Measurements from ENCODE around the gene HDAC2. TPM values are rescaled to one million over a fixed set of nuclear protein-coding genes. Genes with fewer than 3 reads are reported as not detected.
"Not testable (repeated sequence)": the region's sequence is repeated elsewhere in the genome, so short reads cannot be mapped to it uniquely, and the experiment has no call there.

HDAC2 gene
- total RNA-seq (68.6 TPM), polyA plus RNA-seq (87.8 TPM)
- long read RNA-seq, donor 1, full-length matches to known transcripts = 7 of 18 reads
- long read RNA-seq, donor 1, partial matches to known transcripts = 11 of 18 reads
- long read RNA-seq, donor 1, other reads (novel, unspliced or antisense) = 0 of 18 reads
- long read RNA-seq, donor 2 = 0 reads
- long read RNA-seq, donor 3, full-length matches to known transcripts = 70 of 174 reads
- long read RNA-seq, donor 3, partial matches to known transcripts = 104 of 174 reads
- long read RNA-seq, donor 3, other reads (novel, unspliced or antisense) = 0 of 174 reads
- long read RNA-seq, donor 4, full-length matches to known transcripts = 9 of 40 reads
- long read RNA-seq, donor 4, partial matches to known transcripts = 31 of 40 reads
- long read RNA-seq, donor 4, other reads (novel, unspliced or antisense) = 0 of 40 reads
- long read RNA-seq, donor 5, full-length matches to known transcripts = 58 of 163 reads
- long read RNA-seq, donor 5, partial matches to known transcripts = 105 of 163 reads
- long read RNA-seq, donor 5, other reads (novel, unspliced or antisense) = 0 of 163 reads
- long read RNA-seq, donor 6, full-length matches to known transcripts = 36 of 65 reads
- long read RNA-seq, donor 6, partial matches to known transcripts = 29 of 65 reads
- long read RNA-seq, donor 6, other reads (novel, unspliced or antisense) = 0 of 65 reads
- long read RNA-seq, donor 7, full-length matches to known transcripts = 45 of 116 reads
- long read RNA-seq, donor 7, partial matches to known transcripts = 71 of 116 reads
- long read RNA-seq, donor 7, other reads (novel, unspliced or antisense) = 0 of 116 reads
- long read RNA-seq, donor 8, full-length matches to known transcripts = 19 of 35 reads
- long read RNA-seq, donor 8, partial matches to known transcripts = 16 of 35 reads
- long read RNA-seq, donor 8, other reads (novel, unspliced or antisense) = 0 of 35 reads
- long read RNA-seq, donor 9, full-length matches to known transcripts = 29 of 83 reads
- long read RNA-seq, donor 9, partial matches to known transcripts = 54 of 83 reads
- long read RNA-seq, donor 9, other reads (novel, unspliced or antisense) = 0 of 83 reads
- long read RNA-seq, donor 10, full-length matches to known transcripts = 20 of 83 reads
- long read RNA-seq, donor 10, partial matches to known transcripts = 63 of 83 reads
- long read RNA-seq, donor 10, other reads (novel, unspliced or antisense) = 0 of 83 reads

DNA sequence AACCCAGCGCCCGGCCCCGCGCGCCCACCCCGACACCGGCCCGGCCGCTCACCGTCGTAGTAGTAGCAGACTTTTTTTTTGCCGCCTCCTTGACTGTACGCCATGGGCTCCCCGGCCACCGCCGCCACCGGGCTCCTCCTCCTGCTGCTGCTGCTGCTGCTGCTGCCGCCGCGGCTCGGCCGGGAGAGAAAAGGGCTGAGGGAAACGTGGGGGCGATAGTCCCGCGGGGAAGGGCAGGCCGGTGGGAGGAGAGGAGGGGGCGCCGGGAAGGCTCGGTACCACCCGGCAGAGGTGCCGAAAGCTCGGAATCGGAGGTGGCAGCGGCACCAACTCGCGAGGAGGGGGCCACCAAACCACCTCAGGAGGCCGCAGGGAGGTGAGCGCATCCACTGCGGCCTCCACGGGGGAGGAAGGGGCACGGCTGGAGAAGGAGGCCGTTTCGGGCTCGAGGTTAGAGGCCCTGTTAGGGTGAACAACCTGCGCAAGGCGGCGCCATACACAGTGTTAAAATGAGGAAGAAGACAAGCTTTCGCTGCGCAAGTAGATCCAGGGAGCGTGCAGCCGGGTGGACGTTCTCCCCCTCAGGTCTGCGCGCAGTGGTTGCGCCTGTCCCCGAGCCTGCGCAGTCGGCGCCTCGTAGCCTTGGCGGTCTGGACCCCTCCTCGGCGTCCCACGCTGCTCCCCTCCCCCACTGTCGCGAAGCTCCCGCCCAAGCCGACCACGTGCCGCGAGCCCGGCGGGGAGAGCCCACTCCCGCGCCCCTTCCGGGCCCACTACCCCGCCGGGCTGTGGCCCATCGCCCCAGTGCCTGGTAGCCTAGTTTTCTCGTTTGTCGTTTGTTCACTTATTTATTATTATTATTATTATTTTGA is at the start of gene HDAC2:
Gene HDAC2 (minus strand): TSS at position 344 of the 872 bp plus-strand sequence. CDS start 240 bp downstream, at position 104.
- H3K9me3 ChIP-seq (ENCODE audit: control insufficient read depth in 2 of 2, insufficient read depth in 1 of 2, low read length in 1 of 2) = no peaks in the 10 kb centered on the region
- H3K27ac ChIP-seq (ENCODE audit: low read depth in 1 of 2, low read length in 1 of 2) = peak within 1 kb of the TSS; percentile 95 to 96
- H3K4me1 ChIP-seq (ENCODE audit: control insufficient read depth in 2 of 2, insufficient read depth in 2 of 2, low read length in 2 of 2) = peaks cover 6 to 7% of the 10 kb centered on the region in 2 donors
- WGBS = under 1% methylated on average over 82 of the region's 82 CpGs
- H3K27me3 ChIP-seq (ENCODE audit: control insufficient read depth in 2 of 2, insufficient read depth in 1 of 2, low read length in 1 of 2) = no peaks in the 10 kb centered on the region
- no peaks in the 10 kb centered on the region for H3K36me3 ChIP-seq (ENCODE audit: control insufficient read depth in 2 of 2, insufficient read depth in 2 of 2, low read length in 1 of 2)
- DNase-seq (ENCODE audit: low read depth in 6 of 9, low spot score in 9 of 9) = peak; percentile 64 to 91 (median 79)
- H3K4me3 ChIP-seq (ENCODE audit: low read length in 2 of 2) = peak within 1 kb of the TSS; percentile 90 to 99

DNA sequence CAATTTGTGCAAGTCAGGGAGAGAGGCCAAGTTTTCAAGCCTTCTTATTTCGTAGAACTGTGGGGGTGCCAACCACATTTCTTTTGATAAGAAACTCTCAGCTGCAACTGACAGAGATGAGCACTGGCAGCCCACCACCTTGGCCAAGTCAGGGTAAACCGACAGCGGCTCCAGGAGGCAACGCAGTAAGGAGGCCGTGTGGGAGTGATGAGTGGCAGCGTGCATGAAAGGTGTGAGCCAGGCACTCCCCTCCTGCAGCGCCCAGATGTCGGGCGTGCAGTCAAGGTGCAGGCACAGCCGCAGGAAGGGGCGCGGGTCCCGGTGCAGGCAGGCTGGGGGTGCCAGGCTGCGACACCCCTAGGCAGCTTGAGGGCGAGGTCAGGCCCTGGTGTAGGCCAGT is 49.2 kb upstream of the HDAC2 start:
- no peak for DNase-seq (ENCODE audit: low read depth in 6 of 9, low spot score in 9 of 9)

DNA sequence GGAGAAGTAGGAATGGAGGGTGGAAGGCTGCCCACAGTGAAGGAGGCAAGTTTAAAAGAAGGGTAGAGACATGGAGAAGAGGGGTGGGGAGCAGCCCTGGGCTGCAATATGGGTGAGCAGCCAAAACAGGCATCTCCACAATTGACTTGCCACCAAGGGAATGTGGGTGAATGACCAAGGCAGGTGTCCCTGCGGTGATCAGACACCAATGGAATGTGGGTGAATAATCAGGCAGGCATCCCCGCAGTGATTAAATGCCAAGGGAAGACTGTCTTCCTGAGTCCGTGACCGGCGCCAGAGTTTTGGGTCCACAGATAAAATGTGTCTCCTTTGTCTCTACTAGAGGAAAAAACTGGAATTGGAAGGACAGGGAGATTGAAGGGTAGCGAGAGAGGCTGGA is 46.2 kb upstream of the HDAC2 start:
- not testable (repeated sequence) for H3K27ac ChIP-seq (ENCODE audit: low read depth in 1 of 2, low read length in 1 of 2); DNase-seq (ENCODE audit: low read depth in 6 of 9, low spot score in 9 of 9); H3K4me1 ChIP-seq (ENCODE audit: control insufficient read depth in 2 of 2, insufficient read depth in 2 of 2, low read length in 2 of 2); H3K27me3 ChIP-seq (ENCODE audit: control insufficient read depth in 2 of 2, insufficient read depth in 1 of 2, low read length in 1 of 2); H3K36me3 ChIP-seq (ENCODE audit: control insufficient read depth in 2 of 2, insufficient read depth in 2 of 2, low read length in 1 of 2); H3K9me3 ChIP-seq (ENCODE audit: control insufficient read depth in 2 of 2, insufficient read depth in 1 of 2, low read length in 1 of 2); H3K4me3 ChIP-seq (ENCODE audit: low read length in 2 of 2)
- 98% methylated on average over 6 of the region's 6 CpGs for WGBS

More for the DNA sequence above, 49.2 kb upstream of the HDAC2 start:
- WGBS = 94% methylated on average over 15 of the region's 15 CpGs
- H3K9me3 ChIP-seq (ENCODE audit: control insufficient read depth in 2 of 2, insufficient read depth in 1 of 2, low read length in 1 of 2) = no peaks in the 10 kb centered on the region
- no peaks in the 10 kb centered on the region for H3K4me1 ChIP-seq (ENCODE audit: control insufficient read depth in 2 of 2, insufficient read depth in 2 of 2, low read length in 2 of 2)
- H3K27me3 ChIP-seq (ENCODE audit: control insufficient read depth in 2 of 2, insufficient read depth in 1 of 2, low read length in 1 of 2) = no peaks in the 10 kb centered on the region
- H3K4me3 ChIP-seq (ENCODE audit: low read length in 2 of 2) = no peak overlapping the region
- H3K36me3 ChIP-seq (ENCODE audit: control insufficient read depth in 2 of 2, insufficient read depth in 2 of 2, low read length in 1 of 2) = no peaks in the 10 kb centered on the region
- H3K27ac ChIP-seq (ENCODE audit: low read depth in 1 of 2, low read length in 1 of 2) = no peak overlapping the region

DNA sequence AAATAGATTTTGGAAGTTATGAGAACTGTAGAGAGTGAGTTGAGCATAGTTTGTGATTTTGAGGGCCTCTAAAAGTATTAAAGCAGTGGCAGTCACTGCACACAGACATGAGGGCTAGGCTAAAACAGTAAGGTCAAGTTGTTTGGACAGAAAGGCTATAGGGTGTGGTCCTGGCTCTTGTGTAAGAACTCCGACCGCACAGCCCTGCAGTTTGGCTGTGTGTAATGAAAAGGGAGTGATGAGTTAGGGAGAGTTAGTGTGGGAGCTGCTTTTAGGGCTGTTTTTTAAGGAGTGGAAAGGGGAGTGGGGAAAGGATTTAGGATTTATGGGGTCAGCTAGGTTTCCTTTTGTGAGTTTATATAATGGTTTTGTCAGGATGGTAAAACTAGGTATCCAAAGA is 43.2 kb upstream of the HDAC2 start:
- not testable (repeated sequence) for H3K4me1 ChIP-seq (ENCODE audit: control insufficient read depth in 2 of 2, insufficient read depth in 2 of 2, low read length in 2 of 2); H3K9me3 ChIP-seq (ENCODE audit: control insufficient read depth in 2 of 2, insufficient read depth in 1 of 2, low read length in 1 of 2); H3K4me3 ChIP-seq (ENCODE audit: low read length in 2 of 2); H3K27me3 ChIP-seq (ENCODE audit: control insufficient read depth in 2 of 2, insufficient read depth in 1 of 2, low read length in 1 of 2); H3K36me3 ChIP-seq (ENCODE audit: control insufficient read depth in 2 of 2, insufficient read depth in 2 of 2, low read length in 1 of 2); DNase-seq (ENCODE audit: low read depth in 6 of 9, low spot score in 9 of 9); H3K27ac ChIP-seq (ENCODE audit: low read depth in 1 of 2, low read length in 1 of 2)
- WGBS = 92% methylated on average over 2 of the region's 2 CpGs

DNA sequence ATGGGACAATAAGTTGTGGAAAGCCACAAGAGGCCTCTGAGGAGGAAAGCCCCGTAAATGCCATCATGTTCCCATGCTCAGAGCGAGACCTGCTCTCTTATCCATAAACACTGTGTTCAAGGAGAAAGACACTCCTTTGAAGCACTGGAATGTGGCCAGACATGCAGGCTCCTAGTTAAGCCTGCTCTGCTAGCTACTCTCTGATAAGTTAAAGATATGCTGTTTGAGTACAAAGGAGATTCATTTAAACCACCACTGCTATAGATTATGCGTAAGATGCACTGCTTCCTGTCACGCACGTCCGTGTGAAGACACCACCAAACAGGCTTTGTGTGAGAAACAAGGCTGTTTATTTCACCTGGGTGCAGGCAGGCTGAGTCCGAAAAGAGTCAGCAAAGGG is 40.5 kb upstream of the HDAC2 start:
- H3K9me3 ChIP-seq (ENCODE audit: control insufficient read depth in 2 of 2, insufficient read depth in 1 of 2, low read length in 1 of 2); H3K4me3 ChIP-seq (ENCODE audit: low read length in 2 of 2); H3K36me3 ChIP-seq (ENCODE audit: control insufficient read depth in 2 of 2, insufficient read depth in 2 of 2, low read length in 1 of 2); H3K27me3 ChIP-seq (ENCODE audit: control insufficient read depth in 2 of 2, insufficient read depth in 1 of 2, low read length in 1 of 2): not testable (repeated sequence)
- peak overlapping the region in 1 of 2 donors; percentile 77 for H3K27ac ChIP-seq (ENCODE audit: low read depth in 1 of 2, low read length in 1 of 2)
- peaks cover 0 to 14% of the 10 kb centered on the region in 2 donors for H3K4me1 ChIP-seq (ENCODE audit: control insufficient read depth in 2 of 2, insufficient read depth in 2 of 2, low read length in 2 of 2)
- WGBS = 78% methylated on average over 7 of the region's 7 CpGs
- DNase-seq (ENCODE audit: low read depth in 6 of 9, low spot score in 9 of 9) = peak in 3 of 9 donors; percentile 17 to 37 (median 18)

DNA sequence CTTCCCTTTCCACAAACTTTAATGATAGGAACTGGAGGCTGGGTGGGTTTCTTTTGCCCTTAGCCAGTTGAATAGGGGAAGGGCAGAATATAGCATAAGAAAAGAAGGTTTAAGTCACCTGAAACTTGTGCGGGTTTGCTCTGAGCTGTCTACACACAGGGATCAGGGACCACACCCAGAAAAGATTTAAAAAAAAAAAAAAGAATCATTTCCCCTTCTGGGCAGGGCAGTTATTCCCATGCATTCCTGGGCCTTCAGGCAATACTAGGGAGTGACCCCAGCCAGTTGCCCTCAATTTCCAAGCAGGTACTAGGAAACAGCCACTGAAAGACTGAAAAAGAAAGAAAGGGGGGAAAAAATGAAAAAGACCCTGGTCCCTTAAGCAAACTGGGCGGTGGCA is 39.6 kb upstream of the HDAC2 start:
- no peak for DNase-seq (ENCODE audit: low read depth in 6 of 9, low spot score in 9 of 9)
- 97% methylated on average over 2 of the region's 2 CpGs for WGBS
- H3K27ac ChIP-seq (ENCODE audit: low read depth in 1 of 2, low read length in 1 of 2) = no peak overlapping the region

DNA sequence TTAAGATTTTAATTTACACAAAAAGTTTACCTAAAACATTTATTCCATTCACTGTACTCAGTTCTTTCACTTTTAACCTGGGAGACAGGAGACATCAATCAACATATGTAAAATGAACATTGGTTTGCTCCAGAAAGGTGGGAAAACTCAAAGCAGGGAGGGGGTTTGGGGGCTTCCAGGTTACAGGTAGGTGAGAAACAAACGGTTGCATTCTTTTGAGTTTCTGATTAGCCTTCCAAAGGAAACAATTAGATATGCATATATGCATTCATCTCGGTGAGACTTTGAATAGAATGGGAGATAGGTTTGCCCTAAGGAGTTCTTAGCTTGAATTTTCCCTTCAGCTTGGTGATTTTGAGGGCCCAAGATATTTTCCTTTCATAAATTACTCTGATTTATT is 38.2 kb upstream of the HDAC2 start:
- no peak overlapping the region for H3K4me3 ChIP-seq (ENCODE audit: low read length in 2 of 2)
- 93% methylated on average over 2 of the region's 2 CpGs for WGBS
- H3K27me3 ChIP-seq (ENCODE audit: control insufficient read depth in 2 of 2, insufficient read depth in 1 of 2, low read length in 1 of 2) = no peaks in the 10 kb centered on the region
- no peak overlapping the region for H3K27ac ChIP-seq (ENCODE audit: low read depth in 1 of 2, low read length in 1 of 2)
- DNase-seq (ENCODE audit: low read depth in 6 of 9, low spot score in 9 of 9) = no peak
- H3K9me3 ChIP-seq (ENCODE audit: control insufficient read depth in 2 of 2, insufficient read depth in 1 of 2, low read length in 1 of 2) = no peaks in the 10 kb centered on the region
- H3K4me1 ChIP-seq (ENCODE audit: control insufficient read depth in 2 of 2, insufficient read depth in 2 of 2, low read length in 2 of 2) = peaks cover 0 to 14% of the 10 kb centered on the region in 2 donors
- H3K36me3 ChIP-seq (ENCODE audit: control insufficient read depth in 2 of 2, insufficient read depth in 2 of 2, low read length in 1 of 2) = no peaks in the 10 kb centered on the region

More for the DNA sequence above, 39.6 kb upstream of the HDAC2 start:
- no peaks in the 10 kb centered on the region for H3K36me3 ChIP-seq (ENCODE audit: control insufficient read depth in 2 of 2, insufficient read depth in 2 of 2, low read length in 1 of 2)
- no peak overlapping the region for H3K4me3 ChIP-seq (ENCODE audit: low read length in 2 of 2)
- no peaks in the 10 kb centered on the region for H3K9me3 ChIP-seq (ENCODE audit: control insufficient read depth in 2 of 2, insufficient read depth in 1 of 2, low read length in 1 of 2)
- H3K4me1 ChIP-seq (ENCODE audit: control insufficient read depth in 2 of 2, insufficient read depth in 2 of 2, low read length in 2 of 2) = peaks cover 0 to 14% of the 10 kb centered on the region in 2 donors
- no peaks in the 10 kb centered on the region for H3K27me3 ChIP-seq (ENCODE audit: control insufficient read depth in 2 of 2, insufficient read depth in 1 of 2, low read length in 1 of 2)

DNA sequence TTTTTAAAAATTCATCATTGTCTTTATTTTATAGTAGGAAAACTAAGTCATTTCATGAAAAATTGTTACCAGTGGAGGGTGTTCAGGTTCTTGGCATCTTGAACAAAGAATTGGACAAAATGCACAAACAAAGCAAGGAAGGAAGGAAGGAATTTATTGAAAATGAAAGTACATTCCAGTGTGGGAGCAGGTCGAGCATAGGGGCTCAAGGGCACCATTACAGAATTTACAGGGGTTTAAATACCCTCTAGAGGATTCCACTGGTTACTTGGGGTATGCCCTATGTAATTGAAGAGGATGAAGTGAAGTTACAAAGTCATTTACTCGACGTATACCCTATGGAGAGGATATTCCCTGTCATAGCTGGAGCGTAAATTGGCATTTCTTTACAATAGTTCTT is 37.4 kb upstream of the HDAC2 start:
- H3K4me3 ChIP-seq (ENCODE audit: low read length in 2 of 2) = no peak overlapping the region
- WGBS = 90% methylated on average over 4 of the region's 4 CpGs
- no peaks in the 10 kb centered on the region for H3K36me3 ChIP-seq (ENCODE audit: control insufficient read depth in 2 of 2, insufficient read depth in 2 of 2, low read length in 1 of 2)

More for the DNA sequence above, 37.4 kb upstream of the HDAC2 start:
- Histone ChIP-seq H3K9me3 (ENCODE audit: control insufficient read depth in 2 of 2, insufficient read depth in 1 of 2, low read length in 1 of 2) (no peaks in the 10 kb centered on the region), H3K27me3 (ENCODE audit: control insufficient read depth in 2 of 2, insufficient read depth in 1 of 2, low read length in 1 of 2) (no peaks in the 10 kb centered on the region), H3K27ac (ENCODE audit: low read depth in 1 of 2, low read length in 1 of 2) (no peak overlapping the region), H3K4me1 (ENCODE audit: control insufficient read depth in 2 of 2, insufficient read depth in 2 of 2, low read length in 2 of 2) (peaks cover 0 to 14% of the 10 kb centered on the region in 2 donors)
- no peak for DNase-seq (ENCODE audit: low read depth in 6 of 9, low spot score in 9 of 9)
